ENCODE results near the gene PCSK1N.

PCSK1N gene

GRCh38 chrX:48786341-48786800, 49.0 kb downstream of the PCSK1N start, which contains the start of gene GATA1:
Gene GATA1, plus strand, starts transcription at chrX:48786590. Its CDS starts 4,520 bp downstream, at chrX:48791110.
- TF ChIP-seq TAF1 (IDR thresholded peaks at IDR 0.05; ENCODE audit: low read depth, low read length) (no peak), PAX5 (IDR thresholded peaks at IDR 0.05; ENCODE audit: insufficient read depth, low read length, severe bottlenecking) (no peak), POU2F2 (IDR thresholded peaks at IDR 0.05; ENCODE audit: low read depth, low read length) (no peak), SPI1 (IDR thresholded peaks at IDR 0.05; ENCODE audit: low read depth, low read length) (no peak), POLR2A (IDR thresholded peaks at IDR 0.05; ENCODE audit: low read depth, low read length) (no peak), POLR2AphosphoS5 (IDR thresholded peaks at IDR 0.05; ENCODE audit: low read depth, low read length) (no peak)
- DNase-seq (ENCODE audit: insufficient read length, low spot score) (no peak), FAIRE-seq (no peak)

- FAIRE-seq (no peak), DNase-seq (ENCODE audit: insufficient read length, low spot score) (no peak)
- TF ChIP-seq PAX5 (IDR thresholded peaks at IDR 0.05; ENCODE audit: insufficient read depth, low read length, severe bottlenecking) (no peak), POLR2A (IDR thresholded peaks at IDR 0.05; ENCODE audit: low read depth, low read length) (no peak), POLR2AphosphoS5 (IDR thresholded peaks at IDR 0.05; ENCODE audit: low read depth, low read length) (no peak), SPI1 (IDR thresholded peaks at IDR 0.05; ENCODE audit: low read depth, low read length) (no peak), TAF1 (IDR thresholded peaks at IDR 0.05; ENCODE audit: low read depth, low read length) (no peak), POU2F2 (IDR thresholded peaks at IDR 0.05; ENCODE audit: low read depth, low read length) (no peak)
Observed at GRCh38 chrX:48785540-48786214, 49.7 kb downstream of the PCSK1N start.

- TF ChIP-seq PAX5 (IDR thresholded peaks at IDR 0.05; ENCODE audit: insufficient read depth, low read length, severe bottlenecking) (no peak), TAF1 (IDR thresholded peaks at IDR 0.05; ENCODE audit: low read depth, low read length) (no peak), POU2F2 (IDR thresholded peaks at IDR 0.05; ENCODE audit: low read depth, low read length) (no peak), POLR2A (IDR thresholded peaks at IDR 0.05; ENCODE audit: low read depth, low read length) (no peak), SPI1 (IDR thresholded peaks at IDR 0.05; ENCODE audit: low read depth, low read length) (no peak), POLR2AphosphoS5 (IDR thresholded peaks at IDR 0.05; ENCODE audit: low read depth, low read length) (no peak)
- DNase-seq (ENCODE audit: insufficient read length, low spot score) (no peak), FAIRE-seq (no peak)
Observed at GRCh38 chrX:48785186-48785539, 50.2 kb downstream of the PCSK1N start.

- no peak for DNase-seq (ENCODE audit: insufficient read length, low spot score)
- TF ChIP-seq POLR2AphosphoS5 (IDR thresholded peaks at IDR 0.05; ENCODE audit: low read depth, low read length) (no peak), PAX5 (IDR thresholded peaks at IDR 0.05; ENCODE audit: insufficient read depth, low read length, severe bottlenecking) (no peak)
- FAIRE-seq, result no peak
Observed at GRCh38 chrX:48784726-48785125, 50.7 kb downstream of the PCSK1N start.

- TF ChIP-seq TAF1 (IDR thresholded peaks at IDR 0.05; ENCODE audit: low read depth, low read length) (no peak), PAX5 (IDR thresholded peaks at IDR 0.05; ENCODE audit: insufficient read depth, low read length, severe bottlenecking) (no peak), POLR2A (IDR thresholded peaks at IDR 0.05; ENCODE audit: low read depth, low read length) (no peak), POU2F2 (IDR thresholded peaks at IDR 0.05; ENCODE audit: low read depth, low read length) (no peak), POLR2AphosphoS5 (IDR thresholded peaks at IDR 0.05; ENCODE audit: low read depth, low read length) (no peak), SPI1 (IDR thresholded peaks at IDR 0.05; ENCODE audit: low read depth, low read length) (no peak)
- DNase-seq (ENCODE audit: insufficient read length, low spot score) (no peak), FAIRE-seq (no peak)
Observed at GRCh38 chrX:48782795-48783194, 52.6 kb downstream of the PCSK1N start.

- FAIRE-seq (no peak), DNase-seq (ENCODE audit: insufficient read length, low spot score) (no peak)
- TF ChIP-seq POU2F2 (IDR thresholded peaks at IDR 0.05; ENCODE audit: low read depth, low read length), result no peak
- no peak for TF ChIP-seq SPI1 (IDR thresholded peaks at IDR 0.05; ENCODE audit: low read depth, low read length)
- no peak for TF ChIP-seq POLR2A (IDR thresholded peaks at IDR 0.05; ENCODE audit: low read depth, low read length)
- no peak for TF ChIP-seq PAX5 (IDR thresholded peaks at IDR 0.05; ENCODE audit: insufficient read depth, low read length, severe bottlenecking)
- no peak for TF ChIP-seq POLR2AphosphoS5 (IDR thresholded peaks at IDR 0.05; ENCODE audit: low read depth, low read length)
- no peak for TF ChIP-seq TAF1 (IDR thresholded peaks at IDR 0.05; ENCODE audit: low read depth, low read length)
Observed at GRCh38 chrX:48782216-48782615, 53.2 kb downstream of the PCSK1N start.

GRCh38 chrX:48781705-48782104, 53.7 kb downstream of the PCSK1N start:
- TF ChIP-seq TAF1 (IDR thresholded peaks at IDR 0.05; ENCODE audit: low read depth, low read length), result no peak
- TF ChIP-seq POLR2AphosphoS5 (IDR thresholded peaks at IDR 0.05; ENCODE audit: low read depth, low read length), result no peak
- no peak for TF ChIP-seq PAX5 (IDR thresholded peaks at IDR 0.05; ENCODE audit: insufficient read depth, low read length, severe bottlenecking)
- FAIRE-seq, result no peak
- DNase-seq (ENCODE audit: insufficient read length, low spot score), result no peak

All from GM12891 (cell line).